Activated CD8-positive, alpha-beta T cell treated with anti-CD3 and anti-CD28 coated beads for 36 hours (primary cell): ENCODE results near the gene CMSS1. TPM values are rescaled to one million over a fixed set of nuclear protein-coding genes. Genes with fewer than 3 reads are reported as not detected.

Experiments used
- ATAC-seq: fragments of 200-7000 bp; cut with Tn5 transposase; one replicate; pipeline ENCODE4 v1.10.0; 2021; ENCODE audit warnings: mild to moderate bottlenecking, moderate library complexity
- CTCF ChIA-PET: fragments of 350-600 bp; sonication (Branson Sonifier 250); formaldehyde crosslinking; loops from one replicate; lab custom pipeline; 2021; ENCODE audit warnings: antibody characterized with exemption; lab: Charles Lee
- POLR2A ChIA-PET: fragments of 350-600 bp; sonication (Branson Sonifier 250); formaldehyde crosslinking; loops from one replicate; lab custom pipeline; 2021; ENCODE audit warnings: antibody characterized with exemption; lab: Charles Lee
- DNase-seq: peaks from one replicate; pipeline ENCODE4 v3.0.0-alpha.2; 2020
- H3K27ac Mint-ChIP-seq: one replicate; pipeline ENCODE4 v1.8.0; 2021; ENCODE audit warnings: mild to moderate bottlenecking, mixed read lengths
- H3K27me3 Mint-ChIP-seq: one replicate; pipeline ENCODE4 v1.8.0; 2021; ENCODE audit warnings: mixed read lengths
- H3K36me3 Mint-ChIP-seq: one replicate; pipeline ENCODE4 v1.8.0; 2021; ENCODE audit warnings: low read depth, mixed read lengths
- H3K4me1 Mint-ChIP-seq: one replicate; pipeline ENCODE4 v1.8.0; 2021; ENCODE audit warnings: low read depth, mixed read lengths
- H3K4me3 Mint-ChIP-seq: one replicate; pipeline ENCODE4 v1.8.0; 2021; ENCODE audit warnings: mild to moderate bottlenecking, moderate library complexity, mixed read lengths
- H3K9me3 Mint-ChIP-seq: one replicate; pipeline ENCODE4 v1.8.0; 2021; ENCODE audit warnings: mixed read lengths
- CTCF ChIP-seq: fragments of 200-600 bp; IDR thresholded peaks from one replicate; pipeline ENCODE4 v1.8.0; 2022; ENCODE audit warnings: antibody characterized with exemption, mild to moderate bottlenecking
- intact Hi-C: fragments of 100-400 bp; cut with micrococcal nuclease; formaldehyde crosslinking; loops from one replicate; pipeline ENCODE4 v1.10.0; 2022
- total RNA-seq, 2 experiments: library from RNA; stranded (reverse); gene quantifications; one replicate each; pipeline ENCODE4 v1.2.3, GENCODE V29; 2021

The CMSS1 gene
- total RNA-seq, 2 experiments from 2014 or later: 93.9 to 110 TPM

DNA sequence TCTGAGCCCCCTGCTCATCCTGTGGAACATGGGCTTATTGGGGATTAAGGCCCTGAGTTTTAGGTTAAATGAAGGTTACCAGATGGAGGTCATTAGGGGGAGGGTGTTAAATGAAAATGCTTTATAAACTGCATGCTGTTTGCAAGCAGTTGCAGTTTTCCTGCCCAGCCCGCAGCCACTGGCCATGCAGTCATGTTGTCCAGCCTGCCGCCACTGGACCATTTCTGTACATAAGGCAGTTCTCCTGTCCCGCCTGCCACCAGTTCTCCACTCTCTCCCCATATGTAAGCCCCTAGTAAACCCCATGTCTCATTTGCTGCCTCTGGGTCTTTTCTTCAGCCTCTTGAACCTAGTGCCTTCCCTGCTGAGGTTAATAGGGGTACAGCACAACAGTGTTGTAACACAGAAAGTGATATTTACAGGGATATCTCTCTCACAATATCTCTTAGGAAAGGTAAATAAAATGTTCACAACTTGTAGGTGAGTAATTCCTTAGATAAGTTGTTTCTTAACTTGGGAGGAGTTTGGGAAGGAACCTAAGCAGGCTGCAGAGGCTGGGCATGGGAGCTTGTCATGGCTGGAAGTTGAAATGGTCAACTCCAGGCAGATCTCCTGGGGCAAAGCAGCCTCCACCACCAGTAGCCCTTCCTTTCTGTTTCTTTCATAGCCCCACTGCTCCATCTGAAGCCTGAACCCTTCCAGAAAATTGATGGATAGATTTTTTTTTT lies 148.2 kb downstream of the CMSS1 start:
- Mint-ChIP-seq H3K4me3 (no peak overlapping the region), H3K27ac (no peak overlapping the region), H3K9me3 (no peaks in the 10 kb centered on the region), H3K27me3 (no peaks in the 10 kb centered on the region), H3K4me1 (peaks cover 31% of the 10 kb centered on the region), H3K36me3 (peaks cover 12% of the 10 kb centered on the region)
- ATAC-seq (no peak), DNase-seq (no peak)
- CTCF ChIA-PET: no interaction called here
- no peak for TF ChIP-seq CTCF
- intact Hi-C loops: no loop called here
- POLR2A ChIA-PET: interaction anchor here (1.5 kb wide), 1 partner anchor 154 kb away, joined by 3 read pairs; no protein-coding TSS in a partner anchor

- Mint-ChIP-seq H3K4me3 (no peak overlapping the region), H3K4me1 (peaks cover 30% of the 10 kb centered on the region), H3K36me3 (peaks cover 12% of the 10 kb centered on the region), H3K27me3 (no peaks in the 10 kb centered on the region), H3K27ac (no peak overlapping the region), H3K9me3 (no peaks in the 10 kb centered on the region)
- ChIA-PET POLR2A (interaction anchor here (1.5 kb wide), 1 partner anchor 155 kb away, joined by 3 read pairs; no protein-coding TSS in a partner anchor), CTCF (no interaction called here)
- DNase-seq (no peak), ATAC-seq (no peak)
- intact Hi-C loops: no loop called here
- no peak for TF ChIP-seq CTCF
Observed at GRCh38 chr3:99966662-99967416, 149.2 kb downstream of the CMSS1 start.

DNA sequence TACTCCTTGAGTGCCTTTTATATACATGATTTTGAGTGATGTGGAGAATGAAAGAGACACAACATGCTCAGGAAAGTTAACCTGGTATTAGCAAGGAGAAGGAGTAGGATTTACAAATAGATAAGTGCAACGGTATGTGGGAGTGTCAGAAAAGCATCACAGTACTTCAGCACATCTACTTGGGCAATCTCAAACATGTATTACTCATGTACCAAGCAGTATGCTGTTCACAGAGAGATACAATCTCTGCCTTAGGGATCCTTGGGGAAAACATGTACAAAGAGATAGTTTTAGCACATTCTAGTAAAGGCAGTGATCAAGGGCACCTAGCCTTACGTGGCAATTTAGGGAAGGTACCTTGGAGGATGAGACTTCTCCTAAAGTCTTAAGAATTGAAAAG lies 150.1 kb downstream of the CMSS1 start:
- TF ChIP-seq CTCF: no peak
- no peak overlapping the region for H3K4me3 Mint-ChIP-seq
- H3K4me1 Mint-ChIP-seq: peaks cover 27% of the 10 kb centered on the region
- intact Hi-C loops: no loop called here
- H3K27me3 Mint-ChIP-seq: no peaks in the 10 kb centered on the region
- no peak overlapping the region for H3K27ac Mint-ChIP-seq
- CTCF ChIA-PET: no interaction called here
- POLR2A ChIA-PET: no interaction called here
- H3K36me3 Mint-ChIP-seq: peaks cover 12% of the 10 kb centered on the region
- DNase-seq (no peak), ATAC-seq (no peak)
- no peaks in the 10 kb centered on the region for H3K9me3 Mint-ChIP-seq

- ATAC-seq (no peak), DNase-seq (no peak)
- no peak for TF ChIP-seq CTCF
- Mint-ChIP-seq H3K4me1 (peaks cover 27% of the 10 kb centered on the region), H3K9me3 (no peaks in the 10 kb centered on the region), H3K4me3 (no peak overlapping the region), H3K27ac (no peak overlapping the region), H3K36me3 (peaks cover 13% of the 10 kb centered on the region), H3K27me3 (no peaks in the 10 kb centered on the region)
- ChIA-PET CTCF (no interaction called here), POLR2A (no interaction called here)
- intact Hi-C loops: no loop called here
Observed at GRCh38 chr3:99969136-99969535, 151.5 kb downstream of the CMSS1 start.

DNA sequence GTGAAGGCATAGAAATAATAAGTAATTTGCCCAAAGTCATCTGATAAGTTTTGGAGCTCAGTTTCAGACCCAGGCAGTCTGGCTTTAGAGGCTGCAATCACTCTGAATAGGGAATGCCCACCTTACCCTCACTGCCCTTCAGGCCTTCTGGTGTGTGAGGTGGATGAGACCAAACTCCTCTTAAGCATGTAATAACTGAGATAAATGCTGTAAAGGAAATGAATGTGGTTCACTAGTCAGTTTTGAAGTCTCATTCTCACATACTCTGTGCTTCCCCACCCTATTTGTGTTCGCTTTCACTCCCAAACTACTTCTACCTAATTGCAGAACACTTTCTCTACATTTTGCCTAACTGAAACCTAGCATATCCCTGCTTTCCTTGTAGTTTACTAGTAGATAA lies 152.5 kb downstream of the CMSS1 start:
- no peak overlapping the region for H3K27ac Mint-ChIP-seq
- TF ChIP-seq CTCF: no peak
- peak; percentile 56 for ATAC-seq

More for the DNA sequence above, 152.5 kb downstream of the CMSS1 start:
- no peak for DNase-seq
- POLR2A ChIA-PET: no interaction called here
- intact Hi-C loops: no loop called here
- Mint-ChIP-seq H3K4me3 (no peak overlapping the region), H3K9me3 (no peaks in the 10 kb centered on the region), H3K36me3 (peaks cover 15% of the 10 kb centered on the region), H3K27me3 (no peaks in the 10 kb centered on the region), H3K4me1 (peaks cover 22% of the 10 kb centered on the region)
- CTCF ChIA-PET: no interaction called here
